MCF 10A (cell line): ENCODE results near the gene NR4A1. TPM values are rescaled to one million over a fixed set of nuclear protein-coding genes. Genes with fewer than 3 reads are reported as not detected.

Experiments
- BruUV-seq: library from RNA; stranded (reverse); fragments of 400-500 nt; replicated peaks from 2 replicates; lab custom pipeline; 2021; lab: Mats Ljungman, UMichigan
- CTCF ChIA-PET: fragments of 300-600 bp; sonication (Branson Sonifier 250); formaldehyde crosslinking; extraction: SDS; loops from one replicate; lab custom pipeline; 2021; ENCODE audit warnings: antibody characterized with exemption, inconsistent platforms; lab: Yijun Ruan, JAX
- POLR2A ChIA-PET: fragments of 300-600, 350-650 bp; sonication (Branson Sonifier 250); formaldehyde crosslinking; extraction: SDS; loops from one replicate; lab custom pipeline; 2020; ENCODE audit warnings: antibody characterized with exemption, inconsistent platforms; lab: Yijun Ruan, JAX
- DNase-seq: peaks from one replicate; pipeline ENCODE4 v3.0.0-alpha.2; 2018; ENCODE audit not compliant: unreplicated experiment
- H3K27ac Mint-ChIP-seq: one replicate; pipeline ENCODE4 v1.8.0; 2022; ENCODE audit warnings: mild to moderate bottlenecking, low read depth, mixed read lengths; ENCODE audit not compliant: unreplicated experiment
- H3K27me3 Mint-ChIP-seq: one replicate; pipeline ENCODE4 v1.8.0; 2022; ENCODE audit warnings: mixed read lengths; ENCODE audit not compliant: insufficient read depth, unreplicated experiment
- H3K36me3 Mint-ChIP-seq: one replicate; pipeline ENCODE4 v1.8.0; 2022; ENCODE audit warnings: mild to moderate bottlenecking, moderate library complexity, mixed read lengths; ENCODE audit not compliant: insufficient read depth, unreplicated experiment
- H3K4me1 Mint-ChIP-seq: one replicate; pipeline ENCODE4 v1.8.0; 2022; ENCODE audit warnings: mixed read lengths; ENCODE audit not compliant: insufficient read depth, unreplicated experiment
- H3K4me3 Mint-ChIP-seq: one replicate; pipeline ENCODE4 v1.8.0; 2022; ENCODE audit warnings: mild to moderate bottlenecking, moderate library complexity, mixed read lengths; ENCODE audit not compliant: unreplicated experiment
- H3K9me3 Mint-ChIP-seq: one replicate; pipeline ENCODE4 v1.8.0; 2022; ENCODE audit warnings: mixed read lengths; ENCODE audit not compliant: unreplicated experiment
- intact Hi-C: fragments of 100-400 bp; cut with micrococcal nuclease; formaldehyde crosslinking; loops from 2 replicates; pipeline ENCODE4 v1.14.1; 2022
- total RNA-seq: library from RNA; stranded (reverse); gene quantifications from 2 replicates; pipeline ENCODE4 v1.2.3, GENCODE V29; 2022
- TF ChIP-seq, protein P1 (sequence below): fragments of 200-600 bp; IDR thresholded peaks from one replicate; pipeline ENCODE4 v1.8.0; 2022; ENCODE audit warnings: antibody characterized with exemption, mild to moderate bottlenecking; ENCODE audit not compliant: unreplicated experiment

Gene NR4A1
- total RNA-seq, 1 experiment from 2014 or later: 2.9 TPM

DNA sequence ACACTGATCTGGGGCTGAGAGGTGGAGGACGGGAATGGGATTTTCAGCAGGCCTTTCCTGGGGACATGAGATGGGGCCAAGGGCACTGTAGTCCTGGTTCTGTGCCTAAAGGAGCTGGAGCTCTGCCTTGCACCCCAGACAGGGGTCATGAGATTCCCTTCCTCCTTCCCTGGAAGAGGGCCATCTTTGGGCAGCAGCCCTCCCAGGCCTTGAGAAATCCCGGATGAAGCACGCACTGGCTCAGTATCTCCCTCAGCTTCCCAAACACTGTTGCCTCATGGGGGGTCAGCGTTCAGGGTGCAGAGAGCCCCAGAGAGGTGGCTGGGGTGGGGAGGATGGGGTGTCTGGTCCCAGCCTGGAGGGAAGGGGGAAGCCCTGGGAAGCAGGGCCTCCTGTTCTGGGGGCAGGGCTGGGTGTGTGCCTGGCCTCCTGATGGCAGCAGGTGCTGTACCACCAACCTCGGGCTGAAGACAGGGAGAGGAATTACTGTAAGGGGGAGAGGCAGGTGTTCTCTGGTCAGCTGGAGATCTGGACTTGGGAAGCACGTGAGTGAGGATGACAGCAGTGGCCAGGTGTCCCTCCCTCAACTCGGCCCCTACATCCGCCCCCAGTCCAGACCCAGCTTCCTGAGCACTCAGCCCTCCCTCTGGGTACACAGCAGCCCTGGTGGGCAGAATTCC lies 8.4 kb upstream of the NR4A1 start:
- intact Hi-C loops: no loop called here
- TF ChIP-seq, protein P1, sequence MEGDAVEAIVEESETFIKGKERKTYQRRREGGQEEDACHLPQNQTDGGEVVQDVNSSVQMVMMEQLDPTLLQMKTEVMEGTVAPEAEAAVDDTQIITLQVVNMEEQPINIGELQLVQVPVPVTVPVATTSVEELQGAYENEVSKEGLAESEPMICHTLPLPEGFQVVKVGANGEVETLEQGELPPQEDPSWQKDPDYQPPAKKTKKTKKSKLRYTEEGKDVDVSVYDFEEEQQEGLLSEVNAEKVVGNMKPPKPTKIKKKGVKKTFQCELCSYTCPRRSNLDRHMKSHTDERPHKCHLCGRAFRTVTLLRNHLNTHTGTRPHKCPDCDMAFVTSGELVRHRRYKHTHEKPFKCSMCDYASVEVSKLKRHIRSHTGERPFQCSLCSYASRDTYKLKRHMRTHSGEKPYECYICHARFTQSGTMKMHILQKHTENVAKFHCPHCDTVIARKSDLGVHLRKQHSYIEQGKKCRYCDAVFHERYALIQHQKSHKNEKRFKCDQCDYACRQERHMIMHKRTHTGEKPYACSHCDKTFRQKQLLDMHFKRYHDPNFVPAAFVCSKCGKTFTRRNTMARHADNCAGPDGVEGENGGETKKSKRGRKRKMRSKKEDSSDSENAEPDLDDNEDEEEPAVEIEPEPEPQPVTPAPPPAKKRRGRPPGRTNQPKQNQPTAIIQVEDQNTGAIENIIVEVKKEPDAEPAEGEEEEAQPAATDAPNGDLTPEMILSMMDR: no peak
- H3K27me3 Mint-ChIP-seq: no peaks in the 10 kb centered on the region
- H3K4me3 Mint-ChIP-seq: no peak overlapping the region
- no TSS peak for BruUV-seq
- ChIA-PET POLR2A (interaction anchor here (1.7 kb wide), 1 partner anchor 27 kb away, joined by 6 read pairs; the partner anchor contains the start of gene ATG101), CTCF (interaction anchor here (2.8 kb wide), 2 partner anchors 17 to 40 kb away, joined by 9 to 34 read pairs; no protein-coding TSS in a partner anchor)
- H3K9me3 Mint-ChIP-seq: no peaks in the 10 kb centered on the region
- no peak overlapping the region for H3K27ac Mint-ChIP-seq
- DNase-seq: no peak
- H3K36me3 Mint-ChIP-seq: no peaks in the 10 kb centered on the region
- H3K4me1 Mint-ChIP-seq: peaks cover 6% of the 10 kb centered on the region

DNA sequence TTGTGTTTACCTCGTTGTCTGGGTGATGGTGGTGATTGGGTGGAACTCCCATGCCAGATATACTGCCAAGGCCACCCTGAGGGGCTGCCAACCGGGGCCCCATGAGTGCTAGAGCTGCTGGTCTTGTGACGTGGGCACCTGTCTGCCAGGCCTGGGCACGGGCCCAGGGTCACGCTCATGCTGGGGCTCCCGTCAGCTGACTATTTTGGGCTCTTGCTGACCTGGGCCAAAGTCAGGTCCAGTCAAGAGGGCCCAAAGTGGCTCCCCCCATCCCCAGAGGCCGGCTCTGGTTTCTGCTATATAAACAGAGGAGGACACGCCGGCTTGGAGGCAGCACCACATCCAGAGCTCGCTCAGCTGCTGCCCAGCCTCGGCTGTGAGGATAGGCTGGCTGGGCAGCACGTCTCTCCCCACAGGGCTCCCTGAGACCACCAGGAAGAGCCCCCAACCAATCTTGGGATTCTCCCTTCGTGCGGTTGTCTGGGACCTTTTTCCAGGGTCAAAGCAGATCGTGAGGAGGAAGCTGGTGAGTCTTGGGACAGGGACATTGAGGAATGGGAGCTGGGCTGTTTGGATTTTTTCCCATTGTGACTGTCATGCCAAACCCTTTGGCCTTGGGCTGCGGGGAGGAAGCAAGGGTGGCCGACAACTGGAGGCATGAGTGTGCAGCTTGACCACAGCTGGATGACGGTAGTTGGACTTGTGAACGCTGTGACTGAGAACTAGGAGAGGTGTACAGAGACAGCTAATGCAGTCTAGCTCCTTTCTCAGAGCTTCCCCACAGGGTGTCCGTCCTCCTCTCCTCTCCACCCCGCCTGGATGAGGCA lies 7.6 kb upstream of the NR4A1 start:
- intact Hi-C loops: no loop called here
- TF ChIP-seq, protein P1: no peak
- Mint-ChIP-seq H3K4me1 (peaks cover 6% of the 10 kb centered on the region), H3K9me3 (no peaks in the 10 kb centered on the region), H3K4me3 (no peak overlapping the region), H3K36me3 (no peaks in the 10 kb centered on the region), H3K27me3 (no peaks in the 10 kb centered on the region), H3K27ac (no peak overlapping the region)
- ChIA-PET POLR2A (interaction anchor here (1.2 to 1.7 kb wide), 3 partner anchors 11 to 26 kb away, joined by 3 to 6 read pairs (median 6); partner anchors contain the start of gene ATG101), CTCF (interaction anchor here (1.2 to 2.8 kb wide), 3 partner anchors 17 to 63 kb away, joined by 3 to 34 read pairs (median 9); no protein-coding TSS in a partner anchor)
- DNase-seq: no peak
- BruUV-seq: no TSS peak

DNA sequence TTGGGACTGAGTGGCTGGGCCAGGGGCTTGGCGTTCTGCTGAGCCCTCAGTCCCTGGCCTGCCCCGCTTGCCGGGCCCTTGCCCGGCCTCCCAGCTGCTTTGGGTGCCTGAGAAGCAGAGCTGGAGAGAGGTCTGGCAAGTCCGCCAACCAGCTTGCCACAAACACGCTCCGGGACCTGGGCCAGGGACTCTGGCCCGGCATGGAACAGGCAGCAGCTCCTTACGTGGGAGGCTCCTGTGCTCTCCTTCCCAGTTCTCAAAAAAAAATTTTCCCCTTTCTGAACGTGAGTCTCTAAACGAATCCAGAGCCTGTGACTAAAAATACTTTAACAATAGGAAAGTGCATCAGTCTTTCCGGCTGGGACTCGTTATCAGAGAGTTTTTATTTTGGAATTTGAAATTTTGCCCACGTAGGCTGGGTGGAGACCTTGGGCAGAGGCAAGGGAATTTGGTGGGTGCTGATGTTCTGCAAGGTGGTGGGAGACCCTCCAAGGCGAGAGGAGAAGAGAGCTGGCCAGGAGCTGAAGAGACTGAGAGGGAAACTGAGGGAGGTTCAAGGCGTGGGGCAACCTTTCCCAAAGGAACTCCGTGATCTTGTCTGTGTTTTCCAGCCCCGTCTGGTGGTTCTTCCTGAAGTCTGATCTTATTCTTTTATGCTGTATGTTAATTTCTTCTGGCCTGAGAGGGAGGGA lies 6.8 kb upstream of the NR4A1 start:
- H3K4me1 Mint-ChIP-seq: peaks cover 10% of the 10 kb centered on the region

More for the DNA sequence above, 6.8 kb upstream of the NR4A1 start:
- ChIA-PET CTCF (interaction anchor here (0.5 to 2.8 kb wide), 6 partner anchors 18 to 99 kb away, joined by 3 to 34 read pairs (median 4); no protein-coding TSS in a partner anchor), POLR2A (interaction anchor here (0.7 to 1.7 kb wide), 4 partner anchors 12 to 25 kb away, joined by 3 to 6 read pairs (median 4); partner anchors contain the start of gene ATG101)
- H3K9me3 Mint-ChIP-seq: no peaks in the 10 kb centered on the region
- no peak for DNase-seq
- H3K36me3 Mint-ChIP-seq: no peaks in the 10 kb centered on the region
- H3K27me3 Mint-ChIP-seq: peaks cover 7% of the 10 kb centered on the region
- H3K27ac Mint-ChIP-seq: no peak overlapping the region
- BruUV-seq: no TSS peak
- TF ChIP-seq, protein P1: no peak
- H3K4me3 Mint-ChIP-seq: no peak overlapping the region
- intact Hi-C loops: no loop called here
